HG02885 (cell line): ENCODE data around the gene POU6F1.
"Not testable (repeated sequence)": the region's sequence is repeated elsewhere in the genome, so short reads cannot be mapped to it uniquely, and the experiment has no call there.

ENCODE experiments used
- ATAC-seq: cut with Tn5 transposase; IDR thresholded peaks from one replicate; pipeline ENCODE4 v1.9.1; 2021; ENCODE audit warnings: mild to moderate bottlenecking; ENCODE audit not compliant: unreplicated experiment, poor library complexity

Gene POU6F1, protein sequence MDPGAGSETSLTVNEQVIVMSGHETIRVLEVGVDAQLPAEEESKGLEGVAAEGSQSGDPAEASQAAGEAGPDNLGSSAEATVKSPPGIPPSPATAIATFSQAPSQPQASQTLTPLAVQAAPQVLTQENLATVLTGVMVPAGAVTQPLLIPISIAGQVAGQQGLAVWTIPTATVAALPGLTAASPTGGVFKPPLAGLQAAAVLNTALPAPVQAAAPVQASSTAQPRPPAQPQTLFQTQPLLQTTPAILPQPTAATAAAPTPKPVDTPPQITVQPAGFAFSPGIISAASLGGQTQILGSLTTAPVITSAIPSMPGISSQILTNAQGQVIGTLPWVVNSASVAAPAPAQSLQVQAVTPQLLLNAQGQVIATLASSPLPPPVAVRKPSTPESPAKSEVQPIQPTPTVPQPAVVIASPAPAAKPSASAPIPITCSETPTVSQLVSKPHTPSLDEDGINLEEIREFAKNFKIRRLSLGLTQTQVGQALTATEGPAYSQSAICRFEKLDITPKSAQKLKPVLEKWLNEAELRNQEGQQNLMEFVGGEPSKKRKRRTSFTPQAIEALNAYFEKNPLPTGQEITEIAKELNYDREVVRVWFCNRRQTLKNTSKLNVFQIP

DNA sequence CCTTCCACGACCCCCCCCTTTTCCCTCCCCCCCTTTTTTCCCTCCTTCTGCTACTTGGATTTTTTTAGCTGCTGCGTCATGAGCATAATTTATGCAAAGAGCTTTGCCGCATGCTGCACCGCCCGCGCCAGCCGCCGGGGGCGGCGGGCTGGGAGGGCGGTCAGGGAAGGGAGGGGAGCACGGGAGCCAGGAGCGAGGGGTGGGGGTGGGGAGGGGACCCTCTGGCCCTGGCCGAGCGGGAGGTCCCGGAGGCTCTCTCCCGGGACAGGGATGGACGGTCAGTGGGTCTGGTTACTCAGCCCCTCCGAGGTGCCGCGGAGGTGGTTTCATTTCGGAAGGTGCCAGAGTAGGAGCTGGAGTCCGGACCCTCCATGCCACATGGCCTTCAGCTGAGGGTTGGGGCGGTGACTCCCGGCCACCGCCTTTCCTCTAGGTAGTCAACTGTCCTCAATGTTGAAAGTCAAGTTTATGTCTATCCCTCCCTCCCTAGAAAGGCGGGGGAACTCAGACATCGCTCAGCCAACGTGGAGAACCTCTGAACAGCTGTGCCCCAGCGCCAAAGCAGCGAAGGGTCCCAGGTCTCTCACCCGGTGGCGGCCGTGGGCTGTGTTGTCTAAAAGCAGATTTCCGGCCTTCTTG lies at the start of gene POU6F1:
Gene POU6F1, minus strand, starts transcription at position 95 of the 639 bp plus-strand sequence. CDS start 11,226 bp downstream, outside the sequence.
- peak; percentile 76 for ATAC-seq

DNA sequence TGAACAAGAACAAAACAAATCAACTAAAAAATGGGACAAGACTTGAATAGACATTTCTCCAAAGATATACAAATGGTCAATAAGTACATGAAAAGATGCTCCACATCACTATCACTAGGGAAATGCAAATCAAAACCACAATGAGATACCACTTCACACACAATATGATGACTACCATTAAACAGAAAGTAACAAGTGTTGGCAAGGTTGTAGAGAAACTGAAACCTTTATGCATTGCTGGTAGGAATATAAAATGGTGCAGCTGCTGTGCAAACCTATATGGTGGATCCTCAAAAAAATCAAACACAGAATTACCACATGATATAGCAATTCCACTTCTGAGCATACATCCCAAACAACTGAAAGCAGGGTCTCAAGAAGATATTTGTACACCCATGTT lies 47.2 kb upstream of the POU6F1 start:
- ATAC-seq, result no peak

DNA sequence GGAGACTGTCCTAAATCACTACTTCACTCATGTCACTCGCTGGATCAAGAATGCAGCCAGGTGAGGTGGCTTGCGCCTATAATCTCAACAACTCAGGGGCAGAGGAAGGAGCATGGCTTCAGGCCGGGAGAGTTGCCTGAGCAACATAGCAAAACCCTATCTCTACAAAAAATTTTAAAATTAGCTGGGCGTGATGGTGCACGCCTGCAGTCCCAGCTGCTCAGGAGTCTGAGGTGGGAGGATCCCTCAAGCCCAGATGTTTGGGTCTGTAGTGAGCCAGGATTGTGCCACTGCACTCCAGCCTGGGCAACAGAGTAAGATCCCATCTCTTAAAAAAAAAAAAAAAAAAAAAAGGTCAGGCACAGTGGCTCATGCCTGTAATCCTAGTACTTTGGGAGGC lies 46.4 kb upstream of the POU6F1 start:
- no peak for ATAC-seq

DNA sequence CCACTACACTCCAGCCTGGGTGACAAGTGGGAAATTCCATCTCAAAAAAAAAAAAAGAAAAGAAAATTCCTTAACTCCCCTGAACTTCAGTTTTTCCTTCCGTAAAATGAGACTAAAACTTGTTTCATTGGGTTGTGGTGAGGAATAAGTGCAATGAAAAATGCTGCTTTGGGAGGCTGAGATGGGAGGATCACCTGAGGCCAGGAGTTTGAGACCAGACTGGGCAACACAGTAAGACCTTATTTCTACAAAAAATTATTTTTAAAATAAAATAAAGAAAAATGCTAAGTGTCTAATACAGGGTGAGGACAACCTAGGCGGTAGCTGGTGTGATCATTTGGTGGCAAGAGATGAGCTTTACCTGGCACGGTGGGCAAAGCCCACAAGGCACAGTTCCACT lies 45.5 kb upstream of the POU6F1 start:
- no peak for ATAC-seq

DNA sequence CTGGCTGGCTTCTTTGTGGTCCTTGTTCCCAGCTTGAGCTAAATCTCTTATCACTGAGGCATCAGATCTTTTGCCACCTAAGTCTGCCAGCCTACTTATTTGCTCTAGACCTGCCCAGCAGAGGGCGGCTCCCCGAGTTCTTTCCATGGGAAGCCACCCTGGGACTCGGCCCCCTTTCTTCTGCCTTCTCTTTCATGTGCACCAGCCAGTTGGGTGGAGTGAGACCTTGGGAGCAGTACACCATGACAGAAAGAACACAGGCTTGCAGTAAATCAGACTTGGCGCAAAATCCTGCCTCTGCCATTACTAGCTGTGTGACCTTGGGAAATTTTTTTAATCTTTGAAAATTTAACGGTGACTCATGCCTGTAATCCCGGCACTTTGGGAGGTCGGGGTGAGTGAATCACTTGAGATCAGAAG lies 44.9 kb upstream of the POU6F1 start:
- no peak for ATAC-seq

DNA sequence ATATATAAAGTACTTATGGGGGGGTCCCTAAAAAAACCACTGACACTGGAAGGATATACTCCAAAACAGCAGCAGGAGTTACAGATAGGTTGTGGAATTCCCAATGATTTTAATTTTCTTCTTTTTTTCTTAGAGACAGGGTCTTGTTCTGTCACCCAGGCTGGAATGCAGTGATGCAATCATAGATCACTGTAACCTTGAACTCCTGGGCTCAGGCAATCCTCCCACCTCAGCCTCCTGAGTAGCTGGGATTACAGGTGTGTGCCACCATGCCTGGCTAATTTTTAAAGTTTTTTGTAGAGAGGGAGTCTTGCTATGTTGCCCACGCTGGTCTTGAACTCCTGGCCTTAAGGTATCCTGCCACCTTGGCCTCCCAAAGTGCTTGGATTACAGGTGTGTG lies 41.7 kb upstream of the POU6F1 start:
- not testable (repeated sequence) for ATAC-seq

DNA sequence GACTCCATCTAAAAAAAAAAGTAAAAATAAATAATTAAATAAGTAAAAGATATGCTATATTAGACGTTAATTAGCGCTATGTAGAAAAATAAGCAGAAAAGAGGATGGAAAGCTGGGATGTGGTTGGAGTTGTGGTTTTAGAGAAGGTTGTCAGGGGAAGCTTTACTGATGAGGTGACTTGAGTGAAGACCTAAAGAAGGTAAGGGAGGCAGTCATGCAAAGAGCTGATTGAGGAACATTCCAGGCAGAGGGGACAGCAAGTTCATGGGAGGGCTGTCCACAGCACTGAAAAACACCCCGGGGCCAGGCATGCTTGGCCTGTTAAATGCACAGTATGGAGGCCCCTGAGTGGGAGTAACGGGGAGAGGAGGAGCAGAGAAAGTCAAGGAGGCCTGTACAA lies 36.7 kb upstream of the POU6F1 start:
- no peak for ATAC-seq

DNA sequence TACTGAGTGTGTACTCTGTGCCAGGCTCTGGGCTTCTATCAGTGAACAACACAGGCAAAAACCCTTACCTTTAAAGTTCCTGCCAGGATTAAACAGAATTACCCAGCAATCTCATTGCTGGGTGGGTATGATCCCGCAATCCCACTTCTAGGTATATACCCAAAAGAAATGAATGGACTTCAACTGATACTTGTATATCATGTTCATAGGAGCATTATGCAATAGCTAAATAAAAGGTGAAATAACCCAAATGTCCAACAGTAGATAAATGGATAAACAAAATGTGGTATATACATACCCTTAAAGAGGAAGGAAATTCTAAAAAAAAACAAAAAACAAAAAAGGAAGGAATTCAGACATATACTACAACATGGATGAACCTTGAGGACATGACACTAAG lies 35.4 kb upstream of the POU6F1 start:
- no peak for ATAC-seq

DNA sequence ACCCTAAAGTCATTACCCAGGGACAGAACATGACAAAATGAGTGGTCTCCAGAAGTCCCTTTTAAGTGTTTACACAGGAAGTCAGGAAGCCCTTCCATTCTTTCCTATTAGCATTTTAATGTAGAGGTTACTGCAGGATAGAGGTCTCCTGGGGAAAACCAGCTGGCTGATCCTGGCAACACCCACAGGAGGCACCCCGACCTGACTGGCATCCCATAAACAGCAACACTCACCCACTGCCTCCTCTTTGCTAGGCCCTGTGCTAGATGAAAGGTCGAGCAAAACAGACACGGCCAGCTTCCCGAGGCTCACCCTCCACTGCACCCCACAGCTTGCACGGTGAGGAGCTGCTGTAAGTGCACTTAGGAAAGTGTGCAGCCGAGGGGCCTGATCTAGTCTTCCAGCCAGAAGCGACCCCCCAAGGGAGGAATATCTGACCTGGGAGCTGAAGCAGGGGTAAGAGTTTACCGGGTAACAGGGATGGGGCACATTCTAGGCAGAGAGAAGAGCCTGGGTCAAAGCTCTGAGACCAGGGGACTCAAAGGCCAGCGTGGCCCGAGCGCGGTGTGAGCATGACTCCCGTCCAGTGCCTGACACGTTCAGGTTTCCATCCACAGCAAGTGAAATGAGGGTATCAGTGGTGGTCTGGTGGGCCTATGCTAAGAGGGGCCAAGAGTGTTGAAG lies 29.8 kb upstream of the POU6F1 start:
- no peak for ATAC-seq

DNA sequence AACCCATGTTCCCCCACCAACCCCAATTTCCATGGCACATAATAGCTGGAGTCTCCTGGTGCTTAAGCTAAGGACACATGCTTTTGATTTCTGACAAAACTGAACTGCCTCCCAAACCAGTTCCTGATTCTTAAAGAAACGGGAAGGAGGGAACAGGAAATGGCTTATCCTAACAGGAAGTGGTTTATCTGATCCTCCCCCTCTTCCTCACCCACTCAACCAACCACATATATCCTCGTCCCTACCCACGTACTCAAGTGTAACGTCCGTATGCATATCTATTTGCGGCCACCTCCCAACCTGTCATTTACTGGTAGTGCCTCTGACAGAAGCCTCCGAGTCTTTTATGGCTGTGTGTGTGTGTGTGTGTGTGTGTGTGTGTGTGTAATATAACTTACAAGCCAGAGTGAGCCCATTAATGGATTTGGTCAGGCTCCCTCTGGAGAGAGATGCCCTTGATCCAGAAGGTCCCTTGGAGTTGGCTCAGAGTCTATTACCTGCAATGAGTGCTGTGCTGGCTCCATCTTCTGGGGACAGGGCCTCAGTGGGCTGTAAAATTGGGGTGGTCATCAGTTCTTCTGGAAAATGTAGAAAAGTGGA lies 28.5 kb upstream of the POU6F1 start:
- ATAC-seq, result no peak

DNA sequence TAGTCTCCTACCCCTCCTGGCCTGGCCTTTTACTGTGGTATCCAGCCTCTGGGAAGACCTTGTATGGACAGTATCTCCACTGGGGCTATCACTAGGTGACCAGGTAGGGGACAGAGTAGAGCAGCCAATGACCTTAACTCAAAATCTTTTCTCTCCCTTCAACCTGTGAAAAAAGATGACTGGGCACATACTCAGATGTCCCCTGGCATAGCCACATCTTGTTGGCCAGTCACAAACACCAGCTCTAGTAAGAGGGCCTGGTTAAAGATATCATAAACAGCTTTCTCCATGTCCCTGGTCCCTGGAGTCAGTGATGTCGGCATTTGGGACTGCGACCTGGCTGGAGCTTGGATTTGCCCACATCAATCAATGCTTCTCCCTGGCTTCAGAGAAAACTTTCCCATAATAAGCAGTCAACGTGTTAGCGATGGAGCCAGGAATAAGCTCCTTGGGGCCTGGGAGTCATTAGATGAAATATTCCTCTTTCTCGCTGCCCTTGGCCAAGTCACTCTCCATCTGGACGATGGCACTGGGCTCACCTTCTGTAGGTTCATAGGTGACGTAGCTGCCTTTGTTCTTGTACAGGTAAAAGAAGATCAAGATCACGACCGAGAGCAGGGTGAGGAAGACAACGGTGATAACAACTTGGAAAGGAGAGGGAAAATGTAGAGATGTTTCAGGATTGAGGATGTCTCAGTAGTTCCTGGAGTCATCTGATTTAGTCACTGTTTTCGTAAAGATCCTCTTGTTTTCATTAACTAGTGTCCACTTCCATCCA lies 27.8 kb upstream of the POU6F1 start:
- no peak for ATAC-seq

DNA sequence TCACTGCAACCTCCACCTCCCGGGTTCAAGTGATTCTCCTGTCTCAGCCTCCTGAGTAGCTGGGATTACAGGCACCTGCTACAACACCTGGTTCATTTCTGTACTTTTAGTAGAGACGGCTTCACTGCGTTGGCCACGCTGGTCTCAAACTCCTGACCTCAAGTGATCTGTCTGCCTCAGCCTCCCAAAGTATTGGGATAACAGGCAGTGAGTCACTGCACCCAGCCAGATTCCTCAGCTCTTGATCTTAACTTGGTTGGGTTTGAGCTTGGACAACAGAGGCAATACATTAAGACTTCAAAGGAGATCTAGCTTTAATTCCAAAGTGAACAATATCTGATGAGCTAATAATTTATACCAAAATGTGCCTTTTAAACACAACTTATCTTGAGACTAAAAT lies 26.4 kb upstream of the POU6F1 start:
- no peak for ATAC-seq

DNA sequence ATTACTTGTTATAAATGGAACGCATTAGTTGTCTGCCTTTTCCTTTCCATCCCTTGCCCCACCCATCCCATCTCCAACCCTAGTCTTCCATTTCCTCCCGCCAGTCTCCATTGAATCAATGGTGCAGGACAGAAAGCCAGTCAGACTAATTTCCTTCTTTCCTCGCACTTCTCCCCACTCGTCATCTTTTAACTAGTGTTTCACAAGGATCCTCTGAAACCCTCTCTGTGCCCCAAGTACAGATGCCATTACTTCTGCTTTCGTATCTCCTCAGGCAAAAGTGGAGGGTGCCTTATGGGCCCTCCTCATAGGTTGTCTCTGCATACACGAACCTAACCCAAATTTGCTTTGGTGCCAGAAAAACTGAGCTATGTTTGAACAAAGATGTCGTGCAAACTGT lies 25.0 kb upstream of the POU6F1 start:
- ATAC-seq, result no peak

DNA sequence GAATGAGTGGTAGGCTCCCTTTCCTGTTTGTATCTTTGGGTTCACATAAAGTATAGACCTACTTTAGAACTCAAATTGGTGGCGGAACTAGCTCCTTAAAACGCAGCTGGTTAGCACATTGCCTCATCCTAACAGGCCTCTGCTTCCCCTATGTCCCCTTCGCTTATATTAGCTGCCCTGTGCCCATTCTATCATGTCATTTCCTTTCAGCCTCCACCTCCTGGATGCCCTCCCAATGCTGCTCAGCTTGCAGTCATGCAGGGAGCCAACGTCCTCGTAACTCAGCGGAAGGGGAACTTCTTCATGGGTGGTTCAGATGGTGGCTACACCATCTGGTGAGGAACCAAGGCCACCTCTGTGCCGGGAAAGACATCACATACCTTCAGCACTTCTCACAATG lies 24.3 kb upstream of the POU6F1 start:
- ATAC-seq, result no peak

DNA sequence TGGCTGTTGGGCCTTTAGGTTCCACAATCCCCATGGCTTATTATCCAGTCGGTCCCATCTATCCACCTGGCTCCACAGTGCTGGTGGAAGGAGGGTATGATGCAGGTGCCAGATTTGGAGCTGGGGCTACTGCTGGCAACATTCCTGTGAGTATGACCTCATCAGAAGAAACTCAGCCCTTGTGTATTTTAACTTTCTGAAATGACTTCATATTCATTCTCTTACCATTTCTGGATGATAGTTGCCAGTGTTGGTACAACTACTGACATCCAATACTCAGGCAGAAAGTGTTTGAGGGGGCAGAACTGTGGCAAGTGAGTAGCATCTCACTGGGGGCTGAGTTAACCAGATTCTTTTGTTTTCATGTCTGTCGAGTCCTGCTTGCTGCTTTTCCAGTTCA lies 23.1 kb upstream of the POU6F1 start:
- no peak for ATAC-seq

DNA sequence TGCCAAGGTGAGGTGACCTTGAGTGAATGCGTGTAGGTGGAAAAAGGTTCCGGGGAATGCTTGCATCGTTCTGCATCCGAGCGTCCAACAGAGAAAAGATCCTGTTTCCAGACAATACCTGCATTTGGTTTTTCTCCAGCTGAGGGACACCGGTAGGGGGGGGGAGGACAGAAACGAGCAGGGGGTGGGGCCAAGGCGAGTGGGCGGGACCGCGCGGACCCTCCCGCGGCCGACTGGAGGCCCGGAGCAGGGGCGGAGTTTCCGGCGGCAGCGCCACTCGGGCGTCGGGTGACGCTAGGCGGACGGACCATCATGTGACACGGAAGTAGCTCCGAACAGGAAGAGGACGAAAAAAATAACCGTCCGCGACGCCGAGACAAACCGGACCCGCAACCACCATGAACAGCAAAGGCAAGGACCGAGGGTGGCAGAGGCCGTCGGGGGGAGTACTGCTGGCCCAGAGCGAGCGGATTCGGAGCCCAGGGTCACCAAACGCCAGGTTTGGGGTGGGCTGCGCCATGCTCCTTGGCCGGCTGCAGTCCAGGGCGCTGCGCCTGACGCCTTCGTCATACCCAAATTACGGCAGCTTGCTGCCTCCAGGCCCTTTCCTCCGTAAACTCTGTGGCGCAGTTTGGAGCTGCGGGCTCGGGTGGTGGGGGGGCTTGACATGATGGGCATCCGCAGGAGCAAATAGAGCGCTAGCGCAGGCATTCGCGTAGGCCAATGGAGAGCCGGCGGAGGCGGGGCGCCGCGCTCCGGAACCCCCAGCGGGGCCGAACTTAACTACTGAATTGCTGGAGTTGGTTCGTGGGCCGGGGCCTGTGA lies 20.9 kb upstream of the POU6F1 start, which contains the start of gene DAZAP2:
Gene DAZAP2, plus strand, starts transcription at position 317 of the 825 bp plus-strand sequence. Its CDS starts 82 bp downstream, at position 399.
- ATAC-seq, result peak; percentile 92

DNA sequence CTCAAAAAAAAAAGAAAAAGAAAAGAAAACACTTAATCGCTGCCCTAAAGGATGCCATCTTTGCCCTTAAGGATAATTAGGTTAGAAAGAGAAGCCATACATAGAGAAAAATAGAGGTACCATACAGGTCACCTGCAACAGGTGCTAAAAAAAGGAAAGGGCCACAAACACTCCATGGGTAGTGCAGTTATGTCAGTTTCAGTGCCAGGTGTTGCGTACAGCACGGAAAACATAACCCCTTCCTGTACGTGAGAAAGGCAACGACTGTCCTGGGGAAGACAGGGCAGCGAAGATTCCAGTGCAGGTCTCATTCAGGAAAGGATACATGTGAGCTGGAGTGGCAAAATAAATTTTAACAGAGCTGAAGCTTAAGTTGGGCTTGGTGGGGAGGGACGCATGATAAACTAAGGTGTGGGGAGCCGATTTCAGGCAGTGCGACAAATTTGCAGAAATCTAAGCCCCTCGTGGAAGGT lies 20.2 kb upstream of the POU6F1 start:
- ATAC-seq, result peak; percentile 3

DNA sequence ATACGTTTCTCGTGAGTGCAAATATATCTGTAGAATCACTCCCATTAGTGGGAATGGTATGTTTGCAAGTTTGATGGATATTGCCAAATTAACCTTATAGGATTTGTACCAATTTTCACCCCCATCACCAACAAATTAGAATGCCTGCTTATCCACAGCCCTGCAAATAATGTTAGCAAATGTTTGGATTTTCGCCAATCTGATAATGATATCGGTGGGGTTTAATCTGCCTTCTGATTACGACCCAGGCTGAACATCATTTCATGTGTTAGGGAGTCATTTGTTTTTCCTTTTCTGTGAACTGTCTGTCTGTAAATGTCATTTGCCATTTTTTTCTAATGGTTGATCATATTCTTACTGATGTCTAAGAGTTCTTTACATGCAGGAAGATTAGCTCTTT lies 16.7 kb upstream of the POU6F1 start:
- ATAC-seq, result no peak

DNA sequence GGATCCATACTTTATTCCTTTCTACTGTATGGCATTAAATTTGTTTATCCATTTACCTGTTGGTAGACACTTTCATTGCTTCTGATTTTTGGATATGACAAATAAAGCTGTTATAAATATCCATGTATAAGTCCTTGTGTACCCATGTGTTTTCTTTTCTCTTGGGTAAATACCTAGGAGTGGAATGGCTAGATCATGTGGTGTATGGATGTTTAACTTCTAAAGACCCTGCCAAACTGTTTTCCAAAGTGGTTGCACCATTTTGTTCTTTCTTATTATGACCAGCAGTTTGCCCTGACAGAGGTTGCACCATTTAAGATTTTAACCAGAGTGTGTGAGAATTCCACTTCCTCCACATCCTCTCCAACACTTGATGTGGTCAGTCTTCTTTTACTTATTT lies 14.8 kb upstream of the POU6F1 start:
- ATAC-seq, result no peak
